ENCODE data around the gene ZNF331. TPM values are rescaled to one million over a fixed set of nuclear protein-coding genes. Genes with fewer than 3 reads are reported as not detected.
A peak's percentile ranks its signal among the peaks of the same experiment; 100 is the strongest.

ZNF331 gene
- total RNA-seq, 1 experiment from 2014 or later, result 28.0 TPM

DNA sequence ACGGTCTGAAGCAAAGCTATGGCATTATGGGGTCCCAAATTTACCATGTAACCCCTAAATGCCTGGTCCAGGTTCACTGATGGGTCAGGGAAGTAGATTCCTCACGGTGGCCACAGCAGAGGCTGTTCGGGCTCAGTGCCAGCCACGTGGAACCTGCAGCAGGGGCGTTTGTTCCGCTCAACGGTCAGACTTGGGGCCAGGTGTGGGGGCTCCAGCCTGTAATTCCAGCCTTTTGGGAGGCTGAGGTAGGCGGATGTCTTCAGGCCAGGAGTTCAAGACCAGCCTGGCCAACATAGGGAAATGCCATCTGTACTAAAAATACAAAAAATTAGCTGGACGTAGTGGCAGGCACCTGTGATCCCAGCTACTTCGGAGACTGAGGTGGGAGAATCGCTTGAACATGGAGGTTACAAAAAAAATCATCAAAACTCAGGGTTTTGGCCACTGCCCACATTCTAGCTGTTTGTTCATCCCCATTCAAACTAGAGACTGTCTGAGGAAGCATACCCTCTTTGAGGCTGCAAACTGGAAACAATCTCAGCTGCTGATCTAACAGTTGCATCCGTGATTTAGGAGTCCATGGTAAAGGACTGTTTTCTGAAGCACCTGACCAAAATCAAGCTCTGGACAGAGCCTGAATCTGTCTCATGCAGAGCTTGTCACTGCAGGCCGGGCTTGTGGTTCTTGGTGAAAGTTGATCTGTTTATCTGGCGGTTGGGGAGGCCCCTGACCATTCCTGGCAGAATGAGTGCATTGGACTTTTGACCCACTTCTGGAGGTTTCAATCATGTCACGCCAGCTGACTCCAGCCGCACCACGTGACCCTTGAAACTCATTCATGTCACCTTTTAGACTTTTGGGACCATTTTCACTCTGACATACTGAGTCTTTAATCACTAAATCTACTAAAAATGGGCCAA, 30.2 kb upstream of the ZNF331 start:
- no peaks in the 10 kb centered on the region for H4K20me1 ChIP-seq (ENCODE audit: low read length)
- intact Hi-C loops (cut with micrococcal nuclease), result loop anchor here (10.0 kb wide), 1 partner anchor 237 kb away; no protein-coding TSS in a partner anchor
- no peaks in the 10 kb centered on the region for H3K9me2 ChIP-seq (replicated peaks; ENCODE audit: low read length)
- DNase-seq (peak; percentile 20), ATAC-seq (no peak)
- BruUV-seq (replicated peaks), result no TSS peak
- no peak overlapping the region for H3K4me3 ChIP-seq (ENCODE audit: low read length)
- H3K4me1 ChIP-seq (ENCODE audit: insufficient read depth, low read length), result no peaks in the 10 kb centered on the region
- H3K9me3 ChIP-seq (ENCODE audit: low read length), result peaks cover 4% of the 10 kb centered on the region; the same call in 1 of the 2 replicates
- H3K4me2 ChIP-seq (ENCODE audit: low read length), result no peak overlapping the region
- H3F3A ChIP-seq (ENCODE audit: low read length, unreplicated experiment), result no peaks in the 10 kb centered on the region
- CTCF ChIA-PET, result interaction anchor here (0.6 kb wide), 1 partner anchor 428 kb away, joined by 10 read pairs; no protein-coding TSS in a partner anchor
- TF ChIP-seq EZH2phosphoT487 (IDR thresholded peaks at IDR 0.05; ENCODE audit: borderline replicate concordance, low read length) (no peak), EZH2 (IDR thresholded peaks at IDR 0.05; ENCODE audit: low read length, unreplicated experiment) (no peak)
- TF ChIP-seq, protein P1, sequence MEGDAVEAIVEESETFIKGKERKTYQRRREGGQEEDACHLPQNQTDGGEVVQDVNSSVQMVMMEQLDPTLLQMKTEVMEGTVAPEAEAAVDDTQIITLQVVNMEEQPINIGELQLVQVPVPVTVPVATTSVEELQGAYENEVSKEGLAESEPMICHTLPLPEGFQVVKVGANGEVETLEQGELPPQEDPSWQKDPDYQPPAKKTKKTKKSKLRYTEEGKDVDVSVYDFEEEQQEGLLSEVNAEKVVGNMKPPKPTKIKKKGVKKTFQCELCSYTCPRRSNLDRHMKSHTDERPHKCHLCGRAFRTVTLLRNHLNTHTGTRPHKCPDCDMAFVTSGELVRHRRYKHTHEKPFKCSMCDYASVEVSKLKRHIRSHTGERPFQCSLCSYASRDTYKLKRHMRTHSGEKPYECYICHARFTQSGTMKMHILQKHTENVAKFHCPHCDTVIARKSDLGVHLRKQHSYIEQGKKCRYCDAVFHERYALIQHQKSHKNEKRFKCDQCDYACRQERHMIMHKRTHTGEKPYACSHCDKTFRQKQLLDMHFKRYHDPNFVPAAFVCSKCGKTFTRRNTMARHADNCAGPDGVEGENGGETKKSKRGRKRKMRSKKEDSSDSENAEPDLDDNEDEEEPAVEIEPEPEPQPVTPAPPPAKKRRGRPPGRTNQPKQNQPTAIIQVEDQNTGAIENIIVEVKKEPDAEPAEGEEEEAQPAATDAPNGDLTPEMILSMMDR (conservative IDR thresholded peaks at IDR 0.05; ENCODE audit: low read depth, low read length), result no peak
- no peak overlapping the region for H3K9ac ChIP-seq (ENCODE audit: low read length)
- H3K27me3 ChIP-seq (ENCODE audit: low read length), result no peaks in the 10 kb centered on the region
- POLR2A ChIA-PET (ENCODE audit: unreplicated experiment), result no interaction called here
- H3K79me2 ChIP-seq (ENCODE audit: low read length), result no peaks in the 10 kb centered on the region
- 0 out of 2 replicates have a peak overlapping the region, but pooled peaks have one; percentile 20 for H2AFZ ChIP-seq (ENCODE audit: low read length)
- H3K36me3 ChIP-seq (ENCODE audit: low read depth, low read length), result no peaks in the 10 kb centered on the region
- no peak overlapping the region for H3K27ac ChIP-seq (ENCODE audit: low read length)

DNA sequence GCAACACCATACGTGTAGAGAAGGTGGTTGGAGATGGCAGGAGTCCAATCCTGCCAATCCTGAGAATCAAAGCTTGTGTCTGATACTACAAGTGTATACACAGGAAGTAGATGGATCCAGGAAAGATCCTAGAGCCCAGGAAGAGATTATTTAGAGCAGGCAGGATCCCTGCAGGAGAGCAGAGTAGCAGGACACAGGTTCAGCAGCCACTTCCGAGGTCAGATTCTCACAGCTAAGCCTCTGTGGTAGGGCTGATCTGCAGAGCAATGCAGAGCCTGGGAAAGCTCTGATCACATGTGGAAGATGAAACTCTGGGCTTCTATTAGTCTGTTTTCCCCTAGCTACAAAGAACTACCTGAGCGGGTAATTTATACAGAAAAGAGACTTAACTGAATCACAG, 28.5 kb upstream of the ZNF331 start:
- Histone ChIP-seq H3K4me1 (ENCODE audit: insufficient read depth, low read length) (no peaks in the 10 kb centered on the region), H4K20me1 (ENCODE audit: low read length) (no peaks in the 10 kb centered on the region), H3K4me2 (ENCODE audit: low read length) (no peak overlapping the region), H3K9ac (ENCODE audit: low read length) (no peak overlapping the region), H3K9me2 (replicated peaks; ENCODE audit: low read length) (no peaks in the 10 kb centered on the region), H3K27ac (ENCODE audit: low read length) (no peak overlapping the region), H3K79me2 (ENCODE audit: low read length) (no peaks in the 10 kb centered on the region), H3K4me3 (ENCODE audit: low read length) (no peak overlapping the region), H2AFZ (ENCODE audit: low read length) (no peak overlapping the region), H3K36me3 (ENCODE audit: low read depth, low read length) (no peaks in the 10 kb centered on the region), H3K9me3 (ENCODE audit: low read length) (peaks cover 4% of the 10 kb centered on the region; the same call in 1 of the 2 replicates), H3F3A (ENCODE audit: low read length, unreplicated experiment) (no peaks in the 10 kb centered on the region), H3K27me3 (ENCODE audit: low read length) (no peaks in the 10 kb centered on the region)
- ChIA-PET POLR2A (ENCODE audit: unreplicated experiment) (no interaction called here), CTCF (no interaction called here)
- TF ChIP-seq, protein P1 (conservative IDR thresholded peaks at IDR 0.05; ENCODE audit: low read depth, low read length), result no peak
- TF ChIP-seq EZH2phosphoT487 (IDR thresholded peaks at IDR 0.05; ENCODE audit: borderline replicate concordance, low read length) (no peak), EZH2 (IDR thresholded peaks at IDR 0.05; ENCODE audit: low read length, unreplicated experiment) (no peak)
- ATAC-seq (no peak), DNase-seq (no peak)
- no TSS peak for BruUV-seq (replicated peaks)
- intact Hi-C loops (cut with micrococcal nuclease), result loop anchor here (10.0 kb wide), 1 partner anchor 235 kb away; no protein-coding TSS in a partner anchor

DNA sequence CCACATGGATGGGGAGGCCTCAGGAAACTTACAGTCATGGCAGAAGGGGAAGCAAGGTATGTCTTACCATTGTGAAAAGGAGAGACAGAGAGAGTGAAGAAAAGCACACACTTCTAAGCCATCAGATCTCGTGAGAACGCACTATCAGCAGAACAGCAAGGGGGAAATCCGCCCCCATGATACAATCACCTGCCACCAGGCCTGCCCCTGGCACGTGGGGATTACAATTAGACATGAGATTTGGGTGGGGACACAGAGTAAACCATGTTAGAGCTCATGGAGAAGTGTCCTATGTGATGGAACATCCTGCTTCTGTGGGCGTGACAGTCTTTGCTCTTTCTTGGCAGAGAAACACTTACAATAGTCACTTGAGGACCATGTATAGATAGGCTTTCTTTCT, 28.1 kb upstream of the ZNF331 start:
- no peak overlapping the region for H2AFZ ChIP-seq (ENCODE audit: low read length)
- no peaks in the 10 kb centered on the region for H3K4me1 ChIP-seq (ENCODE audit: insufficient read depth, low read length)
- H3F3A ChIP-seq (ENCODE audit: low read length, unreplicated experiment), result no peaks in the 10 kb centered on the region
- H3K9me2 ChIP-seq (replicated peaks; ENCODE audit: low read length), result no peaks in the 10 kb centered on the region
- ChIA-PET POLR2A (ENCODE audit: unreplicated experiment) (no interaction called here), CTCF (no interaction called here)
- ATAC-seq, result no peak
- H3K36me3 ChIP-seq (ENCODE audit: low read depth, low read length), result no peaks in the 10 kb centered on the region
- H3K79me2 ChIP-seq (ENCODE audit: low read length), result no peaks in the 10 kb centered on the region
- no peak overlapping the region for H3K4me3 ChIP-seq (ENCODE audit: low read length)
- intact Hi-C loops (cut with micrococcal nuclease), result loop anchor here (2.0 to 10.0 kb wide), 2 partner anchors 79 to 235 kb away; partner anchors contain the start of gene ZNF761
- no TSS peak for BruUV-seq (replicated peaks)
- no peak for DNase-seq
- H4K20me1 ChIP-seq (ENCODE audit: low read length), result no peaks in the 10 kb centered on the region
- TF ChIP-seq, protein P1 (conservative IDR thresholded peaks at IDR 0.05; ENCODE audit: low read depth, low read length), result no peak
- TF ChIP-seq EZH2 (IDR thresholded peaks at IDR 0.05; ENCODE audit: low read length, unreplicated experiment) (no peak), EZH2phosphoT487 (IDR thresholded peaks at IDR 0.05; ENCODE audit: borderline replicate concordance, low read length) (no peak)
- no peak overlapping the region for H3K4me2 ChIP-seq (ENCODE audit: low read length)
- no peaks in the 10 kb centered on the region for H3K27me3 ChIP-seq (ENCODE audit: low read length)
- H3K9me3 ChIP-seq (ENCODE audit: low read length), result peaks cover 1% of the 10 kb centered on the region; the same call in 1 of the 2 replicates
- no peak overlapping the region for H3K9ac ChIP-seq (ENCODE audit: low read length)
- no peak overlapping the region for H3K27ac ChIP-seq (ENCODE audit: low read length)
